Calu3 (cell line): ENCODE data around the gene IFNA5. TPM values are rescaled to one million over a fixed set of nuclear protein-coding genes. Genes with fewer than 3 reads are reported as not detected.

Experiments used
- BruUV-seq: library from RNA; stranded (reverse); fragments of 400-500 nt; replicated peaks from 2 replicates; lab custom pipeline; 2021; lab: Mats Ljungman, UMichigan
- CTCF ChIA-PET: fragments of 300-600 bp; sonication (Branson Sonifier 250); formaldehyde crosslinking; loops from one replicate; lab custom pipeline; 2022; ENCODE audit warnings: antibody characterized with exemption; lab: Charles Lee
- DNase-seq: peaks from one replicate; pipeline ENCODE4 v3.0.0; 2022
- H3K27ac Mint-ChIP-seq: one replicate; pipeline ENCODE4 v1.8.0; 2022; ENCODE audit warnings: mixed read lengths; ENCODE audit not compliant: unreplicated experiment
- H3K27me3 Mint-ChIP-seq: one replicate; pipeline ENCODE4 v1.8.0; 2022; ENCODE audit warnings: mixed read lengths; ENCODE audit not compliant: unreplicated experiment
- H3K36me3 Mint-ChIP-seq: one replicate; pipeline ENCODE4 v1.8.0; 2022; ENCODE audit warnings: mild to moderate bottlenecking, moderate library complexity, mixed read lengths; ENCODE audit not compliant: insufficient read depth, unreplicated experiment
- H3K4me1 Mint-ChIP-seq: one replicate; pipeline ENCODE4 v1.8.0; 2022; ENCODE audit warnings: mild to moderate bottlenecking, low read depth, mixed read lengths; ENCODE audit not compliant: unreplicated experiment
- H3K4me3 Mint-ChIP-seq: one replicate; pipeline ENCODE4 v1.8.0; 2022; ENCODE audit warnings: mild to moderate bottlenecking, low read depth, moderate library complexity, mixed read lengths; ENCODE audit not compliant: unreplicated experiment
- H3K9me3 Mint-ChIP-seq: one replicate; pipeline ENCODE4 v1.8.0; 2022; ENCODE audit warnings: low read depth, mixed read lengths; ENCODE audit not compliant: unreplicated experiment
- CTCF ChIP-seq: fragments of 200-600 bp; IDR thresholded peaks from one replicate; pipeline ENCODE4 v1.8.0; 2022; ENCODE audit warnings: antibody characterized with exemption; ENCODE audit not compliant: unreplicated experiment
- intact Hi-C: fragments of 100-400 bp; cut with micrococcal nuclease; formaldehyde crosslinking; loops from one replicate; pipeline ENCODE4 v1.10.0; 2022; ENCODE audit not compliant: unreplicated experiment
- total RNA-seq: library from RNA; stranded (reverse); gene quantifications from 2 replicates; pipeline ENCODE4 v1.2.3, GENCODE V29; 2022

Gene IFNA5
- total RNA-seq, 1 experiment from 2014 or later, result not detected

GRCh38 chr9:21265421-21266189 lies 39.5 kb downstream of the IFNA5 start:
- intact Hi-C loops, result no loop called here
- H3K4me1 Mint-ChIP-seq, result no peaks in the 10 kb centered on the region
- no peaks in the 10 kb centered on the region for H3K9me3 Mint-ChIP-seq
- no peak overlapping the region for H3K4me3 Mint-ChIP-seq
- no peak for DNase-seq
- CTCF ChIA-PET, result no interaction called here
- peaks cover 13% of the 10 kb centered on the region for H3K27me3 Mint-ChIP-seq
- no peak for TF ChIP-seq CTCF
- no peaks in the 10 kb centered on the region for H3K36me3 Mint-ChIP-seq
- H3K27ac Mint-ChIP-seq, result no peak overlapping the region
- BruUV-seq, result no TSS peak

GRCh38 chr9:21255538-21256212 lies 49.4 kb downstream of the IFNA5 start:
- intact Hi-C loops, result no loop called here
- no TSS peak for BruUV-seq
- no peak for DNase-seq
- CTCF ChIA-PET, result no interaction called here
- H3K4me3 Mint-ChIP-seq, result no peak overlapping the region
- no peak for TF ChIP-seq CTCF
- H3K9me3 Mint-ChIP-seq, result no peaks in the 10 kb centered on the region
- H3K27me3 Mint-ChIP-seq, result peaks cover 11% of the 10 kb centered on the region
- no peaks in the 10 kb centered on the region for H3K36me3 Mint-ChIP-seq
- peaks cover 16% of the 10 kb centered on the region for H3K4me1 Mint-ChIP-seq
- H3K27ac Mint-ChIP-seq, result no peak overlapping the region

Other genes with a start within 250 kb of the IFNA5 start
- 0.42 and 0.61 TPM in 2 replicates for gene IFNB1, start 227.4 kb downstream of the IFNA5 start, total RNA-seq
- gene IFNW1, start 163.5 kb downstream of the IFNA5 start, total RNA-seq, result not detected in 2 replicates
- not detected in 2 replicates for gene IFNA21, start 138.7 kb downstream of the IFNA5 start, total RNA-seq
- gene IFNA4, start 117.7 kb downstream of the IFNA5 start, total RNA-seq, result not detected in 2 replicates
- gene IFNA7, start 103.1 kb downstream of the IFNA5 start, total RNA-seq, result not detected in 2 replicates
- not detected in 2 replicates for gene IFNA10, start 98.2 kb downstream of the IFNA5 start, total RNA-seq
- not detected in 2 replicates for gene IFNA16, start 88.0 kb downstream of the IFNA5 start, total RNA-seq
- not detected in 2 replicates for gene IFNA17, start 77.1 kb downstream of the IFNA5 start, total RNA-seq
- not detected in 2 replicates for gene IFNA14, start 65.3 kb downstream of the IFNA5 start, total RNA-seq
- gene KLHL9, start 30.1 kb upstream of the IFNA5 start, total RNA-seq, result 15.8 and 16.8 TPM in 2 replicates
- gene IFNA6, start 45.6 kb upstream of the IFNA5 start, total RNA-seq, result not detected in 2 replicates
- gene IFNA13, start 62.7 kb upstream of the IFNA5 start, total RNA-seq, result not detected in 2 replicates
- not detected in 2 replicates for gene IFNA2, start 80.1 kb upstream of the IFNA5 start, total RNA-seq
- gene IFNA8, start 103.8 kb upstream of the IFNA5 start, total RNA-seq, result not detected in 2 replicates
- gene IFNA1, start 135.1 kb upstream of the IFNA5 start, total RNA-seq, result not detected in 2 replicates
- gene IFNE, start 177.0 kb upstream of the IFNA5 start, total RNA-seq, result 8.3 and 8.4 TPM in 2 replicates